Amniotic stem cell (primary cell): ENCODE measurements around the gene ELMOD2.

ENCODE experiments used
- DNase-seq: peaks from one replicate; lab custom pipeline; 2025; lab: John Stamatoyannopoulos, UW

Gene ELMOD2

DNA sequence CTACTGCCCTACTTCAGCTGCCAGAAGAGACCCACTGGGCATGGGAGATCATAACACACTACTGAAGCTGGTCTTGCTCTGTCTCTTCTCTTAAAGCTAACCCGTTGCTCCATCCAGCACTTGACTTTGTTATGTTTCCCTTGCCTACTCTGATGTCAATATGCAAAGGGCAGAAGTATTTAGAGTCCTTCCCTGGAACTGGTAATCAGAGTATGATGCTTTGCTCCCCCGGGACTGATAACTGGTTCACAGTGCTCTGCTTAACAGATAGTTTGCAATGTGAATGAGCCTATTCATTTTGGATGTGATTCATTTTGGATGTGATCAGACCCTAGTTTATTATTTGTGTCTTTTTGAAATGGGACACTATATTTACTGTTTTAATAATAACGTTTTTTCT lies 57.1 kb downstream of the ELMOD2 start:
- no peak for DNase-seq

DNA sequence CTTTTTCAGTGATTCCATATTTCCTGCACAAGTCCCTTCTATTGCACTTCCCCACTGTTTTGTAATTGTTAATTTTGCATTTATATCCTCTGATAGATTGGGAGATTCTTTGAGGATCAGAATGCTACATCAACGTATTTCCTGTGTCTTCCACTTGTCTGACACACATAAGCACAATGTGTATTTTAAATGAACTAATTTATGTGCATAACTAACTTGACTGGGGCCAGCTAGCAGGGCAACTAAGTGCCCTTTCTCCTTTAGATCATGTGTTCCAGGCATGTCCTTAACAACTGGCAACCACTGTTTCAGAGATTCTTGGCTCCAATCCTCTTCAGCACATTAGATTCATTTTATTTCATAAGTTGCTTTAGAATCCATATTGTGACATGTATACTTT lies 60.5 kb downstream of the ELMOD2 start:
- no peak for DNase-seq

- DNase-seq: no peak
These were observed 71.1 kb downstream of the ELMOD2 start for GRCh38 chr4:140595065-140595464.

DNA sequence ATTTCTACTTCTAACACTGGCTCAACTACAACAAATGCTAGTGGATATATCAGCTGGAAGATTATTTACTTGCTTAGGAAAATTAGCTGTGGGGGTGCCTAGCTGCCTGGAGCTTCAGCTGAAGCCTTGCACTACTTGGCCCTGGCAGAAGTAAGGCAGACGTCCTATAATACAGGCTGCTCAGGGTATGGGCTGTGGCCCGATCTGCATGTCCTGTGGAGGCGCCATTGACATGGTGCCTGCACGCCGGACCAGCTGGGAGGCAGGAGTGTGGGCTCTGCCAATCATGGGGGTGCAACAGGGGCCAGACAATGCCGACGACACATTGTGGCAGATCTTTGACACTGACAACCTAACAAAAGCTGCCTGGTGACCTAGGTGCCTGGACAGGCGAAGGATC lies 76.4 kb downstream of the ELMOD2 start:
- DNase-seq: no peak

DNA sequence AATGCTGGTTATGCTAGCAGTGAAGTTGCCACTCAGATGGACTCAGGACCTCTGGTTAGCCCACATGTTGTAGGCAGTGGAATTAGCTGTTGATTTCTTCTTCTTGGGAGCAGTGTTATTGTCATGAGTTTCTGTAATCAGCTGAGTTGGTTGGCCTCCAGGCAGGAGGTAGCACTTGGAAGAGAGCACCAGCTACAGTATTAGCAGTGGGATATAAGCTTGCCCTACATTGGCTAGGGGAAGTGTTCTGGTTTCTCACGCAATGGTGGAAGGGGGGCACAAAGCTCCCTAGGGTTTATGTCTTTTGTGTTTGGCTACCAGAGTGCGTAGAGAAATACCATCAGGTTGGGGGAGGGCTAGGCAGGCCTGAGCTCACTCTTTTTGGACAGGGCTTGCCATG lies 78.7 kb downstream of the ELMOD2 start:
- DNase-seq: no peak

- no peak for DNase-seq
These were observed 79.3 kb downstream of the ELMOD2 start for GRCh38 chr4:140603286-140603685.
